DND-41 (cell line): ENCODE results near the gene FAM135A.

Source experiments
- ATAC-seq: fragments of 200-7000 bp; cut with Tn5 transposase; 3 replicates; pipeline ENCODE4 v1.9.1; 2021; ENCODE audit warnings: low read depth; ENCODE audit not compliant: insufficient read depth
- DNase-seq: peaks from one replicate; pipeline ENCODE4 v3.0.0-alpha.2; 2020
- H2AFZ ChIP-seq: 2 replicates; pipeline ENCODE4 v1.6.0; 2012; ENCODE audit warnings: low read depth, low read length
- H3K27ac ChIP-seq: 2 replicates; pipeline ENCODE4 v1.5.1; 2012; ENCODE audit warnings: low read length, inconsistent platforms
- H3K27me3 ChIP-seq: fragments of 200-600 bp; sonication (generic); 2 replicates; pipeline ENCODE4 v1.6.0; 2012; ENCODE audit warnings: low read length, mild to moderate bottlenecking, inconsistent platforms; ENCODE audit not compliant: insufficient read depth, poor library complexity
- H3K36me3 ChIP-seq: 2 replicates; pipeline ENCODE4 v1.5.1; 2012; ENCODE audit warnings: low read length, inconsistent platforms; ENCODE audit not compliant: insufficient read depth
- H3K4me1 ChIP-seq: 2 replicates; pipeline ENCODE4 v1.5.1; 2012; ENCODE audit warnings: mild to moderate bottlenecking, low read length; ENCODE audit not compliant: insufficient read depth
- H3K4me2 ChIP-seq: 2 replicates; pipeline ENCODE4 v1.6.0; 2012; ENCODE audit warnings: mild to moderate bottlenecking, moderate library complexity, low read length, inconsistent platforms; ENCODE audit not compliant: insufficient read depth
- H3K4me3 ChIP-seq, 2 experiments: fragments of 200-600 bp in 1 of 2; shearing (Covaris generic) in 1 of 2; 2 replicates each; pipeline ENCODE4 v1.5.1; 2012 to 2016; ENCODE audit warnings: inconsistent platforms in 2 of 2, low read length in 2 of 2, mild to moderate bottlenecking in 2 of 2, low read depth in 1 of 2, moderate library complexity in 1 of 2
- H3K79me2 ChIP-seq: 2 replicates; pipeline ENCODE4 v1.6.0; 2012; ENCODE audit warnings: low read length, inconsistent platforms; ENCODE audit not compliant: insufficient read depth
- H3K9ac ChIP-seq: 2 replicates; pipeline ENCODE4 v1.6.0; 2012; ENCODE audit warnings: low read depth, mild to moderate bottlenecking, inconsistent platforms, low read length, moderate library complexity
- H3K9me3 ChIP-seq: 2 replicates; pipeline ENCODE4 v1.5.1; 2012; ENCODE audit warnings: low read length, moderate library complexity, mild to moderate bottlenecking, inconsistent platforms; ENCODE audit not compliant: insufficient read depth, severe bottlenecking
- H4K20me1 ChIP-seq: 2 replicates; pipeline ENCODE4 v1.6.0; 2012; ENCODE audit warnings: low read length; ENCODE audit not compliant: insufficient read depth
- EZH2 ChIP-seq: IDR thresholded peaks from 3 replicates; pipeline ENCODE4 v1.6.1; 2012; ENCODE audit warnings: borderline replicate concordance, low read depth, mild to moderate bottlenecking, moderate library complexity, low read length, inconsistent platforms; ENCODE audit not compliant: severe bottlenecking
- TF ChIP-seq, protein P1 (sequence below): IDR thresholded peaks from 2 replicates; pipeline ENCODE4 v1.5.1; 2012; ENCODE audit warnings: borderline replicate concordance, low read length, moderate library complexity, mild to moderate bottlenecking; ENCODE audit not compliant: poor library complexity, severe bottlenecking; ENCODE audit errors: extremely low read depth

Gene FAM135A

GRCh38 chr6:70394518-70395300, 18.6 kb upstream of the FAM135A start:
- no peak for ATAC-seq
- Histone ChIP-seq H2AFZ (no peak overlapping the region), H3K36me3 (no peaks in the 10 kb centered on the region), H3K9ac (no peak overlapping the region), H4K20me1 (no peaks in the 10 kb centered on the region), H3K27me3 (peaks cover 3% of the 10 kb centered on the region), H3K9me3 (no peaks in the 10 kb centered on the region), H3K27ac (no peak overlapping the region), H3K4me1 (no peaks in the 10 kb centered on the region), H3K79me2 (no peaks in the 10 kb centered on the region), H3K4me3 (no peak overlapping the region), H3K4me2 (no peak overlapping the region)
- DNase-seq, result no peak
- TF ChIP-seq, protein P1, sequence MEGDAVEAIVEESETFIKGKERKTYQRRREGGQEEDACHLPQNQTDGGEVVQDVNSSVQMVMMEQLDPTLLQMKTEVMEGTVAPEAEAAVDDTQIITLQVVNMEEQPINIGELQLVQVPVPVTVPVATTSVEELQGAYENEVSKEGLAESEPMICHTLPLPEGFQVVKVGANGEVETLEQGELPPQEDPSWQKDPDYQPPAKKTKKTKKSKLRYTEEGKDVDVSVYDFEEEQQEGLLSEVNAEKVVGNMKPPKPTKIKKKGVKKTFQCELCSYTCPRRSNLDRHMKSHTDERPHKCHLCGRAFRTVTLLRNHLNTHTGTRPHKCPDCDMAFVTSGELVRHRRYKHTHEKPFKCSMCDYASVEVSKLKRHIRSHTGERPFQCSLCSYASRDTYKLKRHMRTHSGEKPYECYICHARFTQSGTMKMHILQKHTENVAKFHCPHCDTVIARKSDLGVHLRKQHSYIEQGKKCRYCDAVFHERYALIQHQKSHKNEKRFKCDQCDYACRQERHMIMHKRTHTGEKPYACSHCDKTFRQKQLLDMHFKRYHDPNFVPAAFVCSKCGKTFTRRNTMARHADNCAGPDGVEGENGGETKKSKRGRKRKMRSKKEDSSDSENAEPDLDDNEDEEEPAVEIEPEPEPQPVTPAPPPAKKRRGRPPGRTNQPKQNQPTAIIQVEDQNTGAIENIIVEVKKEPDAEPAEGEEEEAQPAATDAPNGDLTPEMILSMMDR, result no peak
- TF ChIP-seq EZH2, result no peak

DNA sequence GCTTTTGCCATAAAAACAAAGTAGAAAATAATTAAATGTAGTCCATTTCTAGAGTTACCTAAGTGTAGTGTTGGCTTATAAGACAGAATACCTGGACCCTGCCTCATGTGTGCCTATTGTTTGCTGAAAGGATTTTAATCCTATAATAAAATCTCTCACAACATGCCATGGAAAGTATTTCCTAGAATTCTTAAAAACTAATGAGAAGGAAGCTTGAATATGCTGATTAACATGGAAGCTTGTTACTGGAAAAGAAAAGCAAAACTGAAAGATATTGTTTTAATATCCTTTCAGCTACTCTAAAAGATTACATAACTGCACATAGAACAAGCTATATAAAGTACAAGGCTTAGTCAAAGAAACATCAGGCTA, 18.0 kb upstream of the FAM135A start:
- Histone ChIP-seq H3K27ac (no peak overlapping the region), H4K20me1 (no peaks in the 10 kb centered on the region), H3K79me2 (no peaks in the 10 kb centered on the region), H3K9me3 (no peaks in the 10 kb centered on the region), H3K4me2 (no peak overlapping the region), H3K9ac (no peak overlapping the region), H3K36me3 (no peaks in the 10 kb centered on the region), H3K4me1 (no peaks in the 10 kb centered on the region), H3K4me3 (no peak overlapping the region), H3K27me3 (no peaks in the 10 kb centered on the region), H2AFZ (no peak overlapping the region)
- DNase-seq, result no peak
- TF ChIP-seq, protein P1, result no peak
- no peak for TF ChIP-seq EZH2
- ATAC-seq, result no peak

DNA sequence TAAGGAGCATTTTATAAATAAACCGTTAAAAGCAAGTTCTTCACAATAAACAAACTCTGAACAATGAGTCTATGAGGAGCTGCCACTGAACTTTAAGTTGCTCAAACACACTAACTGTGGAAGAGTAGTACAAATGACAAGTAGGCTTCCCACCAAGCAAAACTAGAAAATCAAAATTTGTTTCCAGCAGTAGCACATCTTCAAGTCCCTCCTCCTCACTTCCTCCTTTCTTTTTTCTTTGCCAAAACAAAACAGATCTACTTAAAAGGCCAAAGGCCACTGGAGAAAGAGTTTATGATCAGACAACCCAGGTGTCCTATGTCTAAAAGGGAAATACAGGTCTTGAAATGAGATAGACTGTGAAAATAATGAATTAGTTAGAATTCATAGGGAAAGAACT, 17.1 kb upstream of the FAM135A start:
- ATAC-seq, result no peak
- no peak overlapping the region for H2AFZ ChIP-seq
- H3K4me3 ChIP-seq, result no peak overlapping the region
- TF ChIP-seq, protein P1, result no peak
- TF ChIP-seq EZH2, result no peak
- H3K27ac ChIP-seq, result no peak overlapping the region
- no peaks in the 10 kb centered on the region for H3K9me3 ChIP-seq
- H3K9ac ChIP-seq, result no peak overlapping the region
- DNase-seq, result no peak
- H3K4me2 ChIP-seq, result no peak overlapping the region
- no peaks in the 10 kb centered on the region for H3K27me3 ChIP-seq
- H4K20me1 ChIP-seq, result no peaks in the 10 kb centered on the region
- no peaks in the 10 kb centered on the region for H3K4me1 ChIP-seq
- no peaks in the 10 kb centered on the region for H3K36me3 ChIP-seq
- no peaks in the 10 kb centered on the region for H3K79me2 ChIP-seq
